Epidermal melanocyte (primary cell): ENCODE data around the gene INSIG1.

Experiments used
- DNase-seq: peaks from one replicate; pipeline ENCODE4 v3.0.0; 2011; ENCODE audit warnings: low spot score; ENCODE audit not compliant: insufficient read length

INSIG1 gene

GRCh38 chr7:155348806-155349205, 51.1 kb downstream of the INSIG1 start:
- no peak for DNase-seq

GRCh38 chr7:155349601-155350331, 52.1 kb downstream of the INSIG1 start:
- no peak for DNase-seq

DNA sequence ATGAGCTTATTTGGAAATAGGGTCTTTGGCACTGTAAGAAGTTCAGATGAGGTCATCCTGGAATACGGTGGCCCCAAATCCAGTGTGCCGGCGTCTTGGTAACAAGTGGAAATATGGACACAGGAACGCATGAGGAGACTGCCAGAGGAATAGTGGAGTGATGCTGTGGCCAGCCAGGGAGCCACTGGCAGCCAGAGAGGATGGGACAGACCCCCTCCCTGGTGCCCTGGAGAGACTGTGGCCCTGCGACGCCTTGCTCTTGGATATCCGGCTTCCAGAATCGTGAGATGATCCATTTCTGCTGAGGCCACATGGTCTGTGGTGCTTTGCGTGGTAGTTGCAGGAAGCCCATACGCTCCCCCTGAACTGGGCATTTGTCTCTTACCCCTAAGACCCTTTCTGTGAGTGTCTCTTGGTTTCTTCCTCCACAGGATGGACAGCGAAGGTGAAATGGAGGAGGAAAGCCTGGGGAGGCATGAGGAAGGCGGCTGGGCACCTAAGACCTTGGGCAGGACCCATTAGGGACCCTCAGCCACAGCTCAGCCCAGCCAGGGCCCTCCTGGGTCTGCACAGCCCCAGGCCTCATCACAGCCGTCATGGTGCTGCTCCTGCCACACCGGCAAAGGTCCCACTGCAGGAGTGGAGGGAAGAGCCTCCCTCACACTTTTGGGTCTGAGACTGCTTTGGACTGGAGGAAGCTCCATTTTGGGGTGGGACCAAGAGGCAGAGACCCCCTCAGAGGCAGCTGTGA, 53.6 kb downstream of the INSIG1 start:
- no peak for DNase-seq

- no peak for DNase-seq
Measured at GRCh38 chr7:155352076-155352752, 54.5 kb downstream of the INSIG1 start.

GRCh38 chr7:155352753-155353115, 55.1 kb downstream of the INSIG1 start:
- DNase-seq, result no peak

DNA sequence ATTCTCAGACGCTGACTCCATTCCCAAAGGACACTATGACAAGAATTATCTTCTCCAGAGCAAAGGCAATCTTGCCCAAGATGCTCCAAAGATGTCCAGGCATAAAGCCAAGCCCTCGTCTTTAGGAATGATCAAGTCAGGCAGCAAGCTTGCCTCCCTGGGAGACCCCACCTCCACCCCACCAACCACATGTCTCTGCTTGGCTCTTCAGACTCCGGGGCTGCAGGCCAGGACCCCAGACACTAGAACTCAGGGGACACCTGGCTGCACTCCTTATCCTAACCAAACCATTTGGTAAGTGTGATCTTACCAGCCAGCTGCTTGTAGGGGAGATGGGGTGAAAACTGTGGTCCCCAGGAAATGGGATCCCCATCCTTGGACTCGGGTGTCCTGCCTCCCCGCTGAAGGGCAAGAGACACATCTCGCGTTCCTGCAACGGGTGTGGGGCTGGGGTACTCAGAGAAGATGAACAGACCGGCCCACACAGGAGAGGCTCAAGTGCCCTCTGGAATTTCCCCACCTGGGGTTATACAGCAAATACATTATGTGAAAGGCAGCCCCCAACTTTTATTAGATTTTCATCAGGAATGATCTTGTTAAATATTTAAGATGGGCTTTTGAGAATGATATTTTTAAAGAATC, 55.7 kb downstream of the INSIG1 start:
- no peak for DNase-seq

GRCh38 chr7:155354371-155355048, 56.8 kb downstream of the INSIG1 start:
- DNase-seq, result no peak

DNA sequence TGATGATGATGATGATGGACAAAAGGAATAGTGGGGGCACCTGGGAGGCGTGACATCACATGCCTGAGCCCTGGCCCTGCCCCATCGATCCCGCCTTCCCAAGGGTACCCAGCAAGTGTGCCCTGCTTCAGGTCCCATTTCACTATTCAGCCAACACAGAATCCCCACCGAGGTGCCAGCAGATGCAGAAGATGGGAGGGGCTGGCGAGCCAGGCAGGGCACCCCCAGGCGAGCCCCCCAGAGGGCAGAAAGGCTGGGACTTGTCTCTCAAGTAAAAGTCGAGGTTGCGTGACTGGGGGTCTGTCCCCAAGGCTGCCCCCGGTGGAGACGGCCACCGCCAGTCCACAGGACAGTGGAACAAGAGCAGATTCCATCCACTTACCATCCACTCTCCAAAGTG, 57.5 kb downstream of the INSIG1 start:
- DNase-seq, result no peak

DNA sequence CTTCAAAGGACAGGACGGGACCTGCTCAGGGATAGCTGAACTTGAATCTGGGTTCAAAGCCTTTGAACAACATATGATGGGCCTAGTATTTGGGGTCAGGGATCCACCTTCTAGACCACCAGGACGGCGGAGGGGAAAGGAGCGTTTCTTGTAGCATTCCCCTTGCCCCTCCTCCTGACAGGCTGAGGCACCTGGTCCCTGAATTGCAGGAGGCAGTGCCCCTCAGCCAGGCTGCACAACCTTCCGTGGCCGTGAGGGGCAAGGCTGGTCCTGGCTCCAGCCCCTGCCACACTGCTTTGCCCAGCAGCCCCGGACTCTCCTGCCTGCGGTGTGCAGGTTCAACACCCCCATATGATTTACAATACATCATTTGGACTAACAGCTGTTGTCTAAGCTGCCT, 58.1 kb downstream of the INSIG1 start:
- DNase-seq, result no peak

DNA sequence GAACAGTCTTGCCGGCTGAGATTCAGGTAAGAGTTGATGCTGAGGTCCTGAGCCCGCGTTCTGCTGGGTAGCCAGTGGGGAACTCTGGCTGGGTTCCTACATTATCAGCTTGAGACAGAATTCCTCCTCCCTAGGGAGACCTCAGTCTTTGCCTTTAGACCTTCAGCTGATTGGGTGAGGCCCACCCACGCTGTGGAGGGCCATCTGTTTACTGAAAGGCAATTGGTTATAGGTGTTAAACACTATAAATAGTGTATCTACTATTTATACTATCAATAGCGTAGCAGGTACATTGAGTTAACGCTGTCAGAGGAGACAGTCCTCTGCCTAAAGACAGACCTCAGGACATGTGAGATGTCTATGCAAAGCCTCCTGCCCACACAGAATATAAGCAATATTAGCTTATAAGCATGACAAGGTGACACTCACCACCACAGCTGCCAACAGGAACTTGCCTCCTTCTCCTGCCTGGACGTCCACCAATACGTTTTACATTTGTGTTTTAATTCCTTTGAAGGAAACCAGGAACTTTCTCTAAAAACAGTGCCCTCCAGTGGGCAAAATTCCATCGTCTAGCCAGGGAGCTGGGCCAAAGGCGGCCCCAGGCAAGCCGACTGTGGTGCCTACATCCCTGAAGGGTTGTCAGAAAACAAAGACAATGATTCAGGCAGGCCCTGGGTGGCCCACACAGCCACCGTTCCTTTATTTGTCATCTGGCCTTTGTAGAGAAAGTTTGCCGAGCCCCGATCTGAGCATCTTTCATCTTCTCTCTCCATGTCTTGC, 58.8 kb downstream of the INSIG1 start:
- DNase-seq, result no peak

DNA sequence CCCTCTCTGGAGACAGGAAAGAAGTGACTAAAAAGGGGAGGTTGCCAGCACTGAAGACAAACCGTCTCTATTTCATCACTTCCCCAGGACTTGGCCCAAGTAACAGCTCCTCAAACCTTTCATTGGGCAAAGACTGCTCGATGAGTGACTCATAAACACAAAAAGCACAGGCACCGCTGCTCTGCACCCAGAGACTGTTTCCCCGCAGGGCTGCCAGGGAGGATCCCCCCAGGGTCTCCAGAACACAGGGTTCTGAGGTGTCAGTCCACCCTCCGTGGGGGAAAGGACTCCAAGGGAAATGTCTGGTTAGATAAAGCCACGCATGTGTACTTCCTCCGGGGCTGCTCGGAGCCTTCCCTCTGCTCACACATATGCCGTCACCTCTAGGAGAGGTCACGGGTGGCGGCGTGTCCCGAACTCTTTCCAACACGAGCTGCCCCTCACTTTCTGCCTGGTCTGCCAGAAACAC, 59.9 kb downstream of the INSIG1 start:
- DNase-seq, result no peak

- DNase-seq, result no peak
Measured at GRCh38 chr7:155358066-155358947, 60.6 kb downstream of the INSIG1 start.

- no peak for DNase-seq
Measured at GRCh38 chr7:155358948-155359712, 61.5 kb downstream of the INSIG1 start.
